Fibroblast of peridontal ligament (primary cell): Measurements from ENCODE around the gene LMNA.
A peak's percentile ranks its signal among the peaks of the same experiment; 100 is the strongest.

Source experiments
- DNase-seq: peaks from one replicate; pipeline ENCODE4 v3.0.0-alpha.2; 2010; ENCODE audit errors: extremely low read depth

Gene LMNA

DNA sequence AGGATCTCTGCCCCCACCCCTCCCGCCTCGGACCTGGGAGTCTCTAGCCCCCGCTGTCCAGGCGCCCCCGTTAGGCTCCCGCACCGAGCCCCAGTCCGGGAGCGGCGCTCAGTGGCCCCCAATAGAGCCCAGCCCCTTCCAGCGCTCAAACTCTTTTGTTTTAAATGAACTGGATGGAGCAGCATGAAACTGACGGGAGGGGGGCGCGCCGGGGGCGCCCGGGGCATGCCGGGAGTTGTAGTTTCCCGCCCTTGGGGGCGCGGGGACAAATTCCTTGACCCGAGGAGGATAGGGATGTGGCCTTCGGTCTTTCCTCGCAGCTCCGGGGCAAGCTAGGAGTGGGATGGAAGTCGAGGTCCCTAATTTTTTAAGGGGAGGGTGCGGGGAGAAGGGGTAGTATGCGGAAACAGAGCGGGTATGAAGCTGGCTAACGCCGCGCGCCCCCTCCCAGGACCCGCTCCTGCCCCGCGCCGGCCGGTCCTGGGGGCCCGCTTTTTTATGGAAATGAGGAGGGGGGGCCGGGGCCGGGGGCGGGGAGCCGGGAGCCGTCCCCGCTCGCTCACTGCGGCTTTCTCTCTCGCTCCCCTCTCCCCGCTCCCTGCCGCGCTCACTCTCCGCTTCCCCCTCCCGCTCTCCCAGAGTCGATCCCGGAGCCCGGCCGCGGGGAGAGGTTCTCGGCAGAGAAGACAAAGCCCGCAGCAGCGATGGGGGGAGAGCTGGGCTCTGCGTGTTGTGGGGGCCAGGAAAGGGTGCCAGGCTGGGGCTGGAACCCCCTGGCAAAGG lies 32.0 kb upstream of the LMNA start, which contains the start of gene MEX3A:
Gene MEX3A, minus strand, starts transcription at position 157 of the 783 bp plus-strand sequence. CDS start 467 bp downstream, outside the sequence.
- peak; percentile 56 for DNase-seq

DNA sequence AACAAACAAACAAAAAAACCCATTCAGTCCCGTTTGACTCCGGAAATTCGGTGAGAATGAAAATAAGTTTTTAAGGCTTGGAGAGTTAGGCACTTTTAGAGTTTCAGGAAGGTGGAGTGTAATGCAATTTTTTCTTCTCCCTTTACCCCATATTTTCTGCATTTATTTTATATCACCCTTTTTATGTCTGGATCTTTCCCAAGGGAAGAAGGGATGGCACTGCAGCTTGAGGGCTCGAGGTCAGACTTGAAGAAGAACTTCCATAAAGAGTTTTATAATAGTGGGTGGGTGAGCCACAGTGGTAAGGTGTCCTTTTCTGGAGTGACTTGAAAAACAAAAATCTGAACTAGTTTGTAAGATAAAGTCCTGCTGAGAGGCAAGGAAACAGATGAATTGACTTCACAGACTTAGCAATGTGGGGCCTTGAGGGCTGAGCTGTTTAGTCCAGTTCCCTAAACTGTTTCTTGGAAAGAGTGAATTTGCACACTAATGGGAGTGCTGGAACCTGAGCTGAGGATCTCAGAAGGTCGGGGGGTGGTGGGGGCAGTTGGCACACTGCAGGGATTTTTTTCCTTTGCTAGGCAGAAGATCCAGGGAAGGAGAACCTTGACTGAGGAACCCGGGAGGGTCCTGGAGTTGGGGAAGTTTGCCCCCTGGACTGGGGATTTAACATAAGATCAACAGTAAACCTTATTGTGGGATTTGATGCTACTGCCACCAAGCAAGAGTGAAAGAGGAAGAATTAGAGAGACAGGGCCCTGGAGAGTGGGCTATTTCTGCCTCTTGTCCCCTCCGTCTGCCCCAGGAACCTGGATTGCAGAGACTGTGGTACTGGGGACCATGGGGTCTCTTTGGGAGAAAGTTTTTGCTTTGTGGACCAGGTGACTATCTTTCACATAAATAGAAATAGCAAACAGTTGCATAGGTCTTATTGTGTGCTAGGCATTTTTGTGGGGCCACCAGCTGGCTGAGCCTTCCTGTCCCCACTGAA lies 30.4 kb upstream of the LMNA start:
- DNase-seq = no peak

DNA sequence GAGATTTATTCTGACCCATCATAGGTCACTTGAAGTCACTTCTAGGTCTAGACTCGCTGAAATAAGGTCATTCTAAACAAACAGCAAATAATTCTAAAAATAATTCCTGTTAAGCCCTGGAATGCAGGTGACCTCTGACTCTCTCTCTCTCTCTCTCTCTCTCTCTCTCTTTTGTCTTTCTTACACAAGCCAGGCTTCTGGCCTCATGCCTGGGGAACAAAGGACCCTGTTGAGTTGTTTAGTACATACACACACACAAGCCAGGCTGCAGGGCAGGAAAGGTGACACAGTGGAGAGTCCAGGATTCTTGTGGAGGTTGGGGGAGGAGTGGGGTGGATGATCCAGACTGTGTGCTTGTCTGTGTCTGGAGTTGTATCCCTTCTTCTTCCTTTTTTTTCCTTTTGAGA lies 28.3 kb upstream of the LMNA start:
- DNase-seq = no peak

DNA sequence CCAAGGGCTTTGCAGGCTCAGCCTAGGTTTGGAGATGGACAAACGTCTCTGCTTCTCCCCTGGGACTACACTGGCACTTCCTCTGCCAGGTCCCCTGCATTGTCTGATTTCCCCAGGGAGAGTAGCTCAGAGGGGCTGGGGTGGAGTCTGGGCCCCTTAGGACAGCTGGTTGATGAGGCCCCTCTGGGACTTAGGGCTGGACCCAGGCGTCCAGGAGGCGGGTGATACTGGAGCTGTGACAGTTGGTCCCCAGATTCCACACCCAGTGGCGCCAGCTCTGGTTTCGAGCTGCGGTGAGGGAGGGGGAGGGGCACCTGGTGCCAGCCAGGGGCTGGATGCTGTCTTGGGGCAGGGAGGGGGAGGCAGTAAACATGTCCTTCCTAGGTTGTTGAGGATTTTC lies 24.8 kb upstream of the LMNA start:
- no peak for DNase-seq

DNA sequence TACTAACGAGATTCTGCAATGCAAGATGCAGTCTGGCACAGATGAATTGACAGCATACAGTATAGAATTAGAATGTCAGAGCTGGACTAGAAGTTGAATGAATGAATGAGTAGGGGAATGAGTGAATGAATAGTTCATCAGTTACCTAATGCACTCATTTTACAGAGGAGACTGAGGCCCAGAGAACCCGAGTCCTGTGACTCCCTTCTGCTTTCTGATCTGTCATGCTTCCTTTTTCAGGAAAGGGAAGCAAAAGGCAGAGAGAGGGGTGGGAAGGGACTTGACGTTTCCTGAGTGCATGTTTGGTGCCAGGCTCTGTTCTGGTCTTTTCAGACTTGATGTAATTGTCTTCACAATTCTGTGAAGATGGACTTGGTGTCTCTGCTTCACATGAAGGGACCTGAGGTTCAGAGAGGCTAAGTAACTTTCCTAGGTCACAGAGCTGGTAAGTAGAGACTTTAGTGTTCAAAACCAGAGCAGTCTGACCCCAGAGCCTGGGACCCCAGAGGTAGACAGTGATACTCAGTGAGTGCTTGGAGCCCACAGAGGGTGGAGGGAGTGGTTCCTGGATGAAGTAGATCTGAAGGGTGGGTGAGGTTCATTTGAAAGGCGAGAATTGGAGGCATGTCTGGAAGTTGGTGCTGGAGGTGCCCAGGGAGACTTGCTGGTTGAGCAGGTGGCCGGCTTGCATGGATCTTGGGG lies 24.2 kb upstream of the LMNA start:
- DNase-seq = no peak

DNA sequence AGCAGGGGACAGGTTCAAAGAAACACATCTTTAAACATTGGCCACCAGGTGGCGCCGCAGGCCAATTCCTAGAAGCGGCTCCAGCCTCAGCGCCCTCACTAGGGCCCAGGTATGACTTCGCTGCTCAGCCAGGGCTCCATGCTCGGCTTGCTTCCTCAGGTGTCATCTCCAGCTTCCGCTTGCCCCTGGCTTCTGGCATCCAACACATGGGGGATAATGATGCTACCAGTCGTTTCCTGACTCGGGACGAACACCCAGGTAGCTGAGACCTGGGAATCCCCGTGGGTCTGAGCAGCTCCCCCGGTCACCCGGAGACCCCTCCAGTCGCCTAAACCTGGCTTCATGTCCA lies 23.7 kb upstream of the LMNA start:
- DNase-seq = peak; percentile 79

DNA sequence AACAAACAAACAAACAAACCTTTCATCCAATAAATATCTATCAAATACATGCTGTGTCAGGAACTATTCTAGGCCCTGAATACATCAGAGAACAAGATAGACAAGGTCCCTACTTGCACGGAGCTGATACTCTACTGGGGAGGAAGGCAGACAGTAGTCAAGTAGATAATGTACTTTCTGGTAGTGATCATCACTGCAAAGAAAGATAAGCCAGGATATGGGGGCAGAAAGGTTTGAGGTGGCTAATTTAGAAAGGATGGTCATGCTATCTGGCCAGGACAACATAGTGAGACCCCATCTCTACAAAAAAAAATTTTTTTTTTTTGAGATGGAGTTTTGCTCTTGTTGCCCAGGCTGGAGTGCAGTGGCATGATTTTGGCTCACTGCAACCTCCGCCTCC lies 22.9 kb upstream of the LMNA start:
- DNase-seq = no peak

DNA sequence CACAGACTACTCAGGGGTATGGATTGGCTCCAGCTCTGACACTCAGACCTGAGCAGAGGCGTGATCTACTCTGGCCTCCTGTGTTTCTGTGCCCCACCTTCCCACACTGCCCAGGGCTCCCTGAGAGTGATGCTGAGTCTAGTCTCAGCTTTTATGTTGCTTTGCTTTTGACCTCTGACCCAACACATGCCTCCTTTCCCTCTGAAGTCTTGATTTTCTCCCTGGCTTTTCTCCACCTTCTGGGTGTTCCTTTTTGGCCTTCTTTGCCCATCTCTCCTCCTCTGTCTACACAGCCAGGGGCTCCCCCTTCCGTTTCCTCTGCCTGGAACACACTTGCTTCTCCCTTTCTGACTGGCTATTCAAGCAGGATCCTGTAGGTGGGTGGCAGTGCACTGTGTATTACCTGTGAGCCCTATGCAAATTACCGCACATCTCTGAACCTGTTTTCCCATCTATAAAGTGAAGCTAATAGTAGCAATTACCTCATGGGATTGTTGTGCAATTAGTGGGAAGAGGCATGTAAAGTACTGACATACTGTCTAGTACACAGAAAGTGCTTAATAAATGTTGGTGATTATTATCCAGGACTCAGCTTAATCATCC lies 18.5 kb upstream of the LMNA start:
- DNase-seq = peak; percentile 32

DNA sequence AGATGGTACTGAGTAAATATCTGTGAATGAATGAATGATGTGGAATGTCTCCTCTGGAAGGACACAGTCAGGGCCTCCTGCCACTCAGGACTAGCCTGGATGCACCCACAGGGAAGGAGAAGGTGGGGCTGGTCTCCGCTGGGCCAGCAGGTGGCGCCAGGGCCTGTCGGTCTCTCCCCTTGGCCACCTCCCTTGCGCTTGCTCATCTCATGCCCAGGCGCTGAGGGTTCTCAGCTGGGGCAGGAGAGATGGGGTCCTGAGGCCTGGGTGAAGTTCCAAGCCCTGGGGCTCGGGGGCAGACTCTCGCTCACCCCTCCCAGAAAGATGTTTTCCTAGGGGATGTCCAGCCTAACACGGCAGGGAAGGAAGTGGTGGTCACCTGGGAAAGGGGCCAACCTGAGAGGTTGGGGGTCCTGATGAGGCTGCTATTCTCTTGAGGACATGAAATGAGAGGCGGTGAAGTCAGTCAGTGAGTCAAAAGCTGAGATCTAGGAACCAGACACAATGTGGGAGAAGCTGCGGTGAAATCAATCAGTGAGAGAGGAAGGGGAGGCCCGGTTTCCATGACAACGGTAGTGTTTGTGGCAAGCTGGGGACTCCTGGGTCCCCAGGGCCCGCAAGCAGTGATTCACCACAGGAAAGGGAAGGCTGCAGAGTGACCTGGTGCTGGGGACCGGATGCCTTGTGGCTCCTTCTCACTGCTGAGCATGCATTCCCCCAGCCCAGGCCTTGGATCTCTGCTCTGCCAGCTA lies 17.7 kb upstream of the LMNA start:
- DNase-seq = peak; percentile 83

DNA sequence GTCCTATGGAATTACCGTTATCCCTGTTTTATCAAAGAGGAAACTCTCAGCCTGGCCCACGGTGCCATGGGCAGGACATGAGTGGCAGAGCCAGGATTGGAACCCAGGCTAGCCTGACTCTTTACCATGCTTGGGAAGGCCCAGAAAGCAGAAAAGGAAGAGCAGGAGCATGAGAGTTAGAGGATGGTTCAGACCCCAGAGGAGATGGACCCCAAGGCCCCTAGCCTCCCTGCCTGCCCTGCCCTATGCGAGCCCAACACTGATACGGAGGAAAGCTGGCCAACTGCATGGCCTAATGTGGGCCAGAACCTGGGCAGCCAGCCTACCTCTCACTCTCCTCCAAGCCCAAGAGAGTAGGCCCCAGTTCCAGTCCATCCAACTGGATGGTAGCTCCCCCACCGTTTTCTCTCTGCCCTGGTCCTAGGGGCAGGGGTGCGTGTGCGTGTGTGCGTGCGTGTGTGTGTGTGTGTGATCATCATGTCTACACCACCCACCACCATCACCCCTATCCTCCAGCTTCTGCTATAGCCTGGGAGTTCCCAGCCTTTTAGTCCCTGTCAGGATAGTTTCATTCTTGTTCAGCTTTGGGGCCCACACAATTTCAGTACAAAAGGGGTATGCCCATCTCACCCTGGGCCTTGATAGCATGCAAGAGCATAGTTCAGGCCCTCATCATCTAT lies 16.9 kb upstream of the LMNA start:
- no peak for DNase-seq

DNA sequence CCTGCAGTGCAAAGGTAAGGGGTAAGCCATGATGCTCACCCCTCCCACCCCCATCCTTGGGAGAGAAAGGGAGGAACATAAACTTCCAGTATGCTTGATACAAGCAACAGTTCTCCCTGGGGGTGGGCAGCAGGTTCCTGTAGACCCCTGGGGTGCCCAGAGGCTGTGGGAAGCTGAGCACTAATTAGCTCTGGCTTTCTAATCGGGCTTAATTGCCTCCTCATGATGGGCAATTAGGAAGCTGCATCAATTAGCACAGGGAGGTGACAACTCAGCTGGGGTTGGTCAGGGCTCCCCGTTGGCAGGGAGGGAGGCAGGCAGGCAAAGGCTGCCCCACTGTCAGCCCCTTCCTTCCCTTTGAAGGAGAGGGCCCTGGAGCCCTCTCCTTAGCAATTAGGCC lies 15.7 kb upstream of the LMNA start:
- DNase-seq = no peak

DNA sequence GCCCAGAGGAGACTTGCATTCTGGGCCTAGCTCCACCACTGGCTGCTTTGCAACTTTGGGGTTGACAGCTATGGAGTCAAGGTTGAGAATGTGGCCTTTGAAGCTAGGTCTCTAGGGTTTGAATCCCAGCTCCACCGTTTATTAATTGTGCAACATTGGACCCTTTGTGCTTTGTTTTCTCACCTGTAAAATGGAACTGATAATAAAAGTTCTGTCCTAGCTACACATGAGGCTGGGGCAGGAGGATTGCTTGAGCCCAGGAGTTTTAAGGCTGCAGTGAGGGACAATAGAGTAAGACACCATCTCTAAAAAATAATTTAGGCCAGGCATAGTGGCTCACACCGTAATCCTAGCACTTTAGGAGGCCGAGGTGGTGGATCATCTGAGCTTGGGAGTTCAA lies 15.2 kb upstream of the LMNA start:
- no peak for DNase-seq

DNA sequence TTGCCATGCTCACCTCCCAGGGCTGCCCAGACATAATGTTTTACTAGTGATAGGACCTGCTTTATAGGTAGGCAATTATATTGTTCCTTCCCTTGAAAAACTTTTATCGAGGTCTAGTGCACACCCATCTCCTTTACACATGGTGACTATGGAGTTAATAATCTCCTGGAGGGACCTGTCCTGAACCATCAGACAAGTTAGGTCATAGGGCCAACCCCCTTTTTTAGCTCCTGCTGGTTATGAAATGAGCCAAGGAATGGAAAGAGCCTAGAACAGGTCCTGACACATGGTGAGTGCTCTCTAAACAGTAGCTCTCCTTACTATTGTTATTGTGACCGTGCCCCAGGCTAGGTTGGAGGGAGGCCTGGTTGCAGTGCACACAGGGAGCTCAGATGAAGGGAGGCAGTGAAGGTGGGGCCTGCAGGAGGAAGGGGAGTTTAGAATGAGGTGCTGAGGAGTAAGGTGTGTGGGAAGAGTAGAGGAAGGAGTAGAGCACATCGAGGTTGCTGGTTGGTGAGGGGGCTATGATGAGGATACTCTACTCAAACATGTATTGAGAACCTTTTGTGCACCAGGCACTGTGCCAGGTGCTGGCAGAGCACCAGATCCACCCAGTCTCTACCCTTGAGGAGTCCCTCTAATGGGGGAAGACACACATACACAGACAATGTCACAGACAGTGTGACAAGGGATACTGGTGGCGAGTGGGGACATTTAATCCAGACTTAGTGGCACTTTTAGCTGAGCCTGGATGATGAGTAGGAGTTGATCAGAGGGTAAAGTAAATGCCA lies 14.1 kb upstream of the LMNA start:
- no peak for DNase-seq

DNA sequence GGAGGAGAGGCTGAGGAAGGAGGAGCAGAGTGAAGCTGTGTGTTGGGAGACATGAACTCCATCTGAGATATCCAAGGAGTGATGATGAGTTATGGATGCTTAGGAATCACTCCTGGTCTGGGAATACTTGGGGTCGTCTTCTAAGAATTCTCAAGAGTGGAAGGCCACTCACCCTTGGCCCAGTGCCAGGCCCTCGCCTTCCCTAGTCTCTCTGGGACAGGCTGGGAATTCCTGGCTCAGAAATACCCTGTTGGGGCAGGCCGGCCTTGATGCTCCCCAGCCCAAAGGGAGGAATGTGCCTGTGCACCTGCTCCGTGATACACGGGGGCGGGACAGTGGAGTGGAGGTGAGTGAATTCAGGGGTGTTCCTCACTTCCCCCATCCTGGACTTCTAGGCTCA lies 12.6 kb upstream of the LMNA start:
- DNase-seq = no peak

DNA sequence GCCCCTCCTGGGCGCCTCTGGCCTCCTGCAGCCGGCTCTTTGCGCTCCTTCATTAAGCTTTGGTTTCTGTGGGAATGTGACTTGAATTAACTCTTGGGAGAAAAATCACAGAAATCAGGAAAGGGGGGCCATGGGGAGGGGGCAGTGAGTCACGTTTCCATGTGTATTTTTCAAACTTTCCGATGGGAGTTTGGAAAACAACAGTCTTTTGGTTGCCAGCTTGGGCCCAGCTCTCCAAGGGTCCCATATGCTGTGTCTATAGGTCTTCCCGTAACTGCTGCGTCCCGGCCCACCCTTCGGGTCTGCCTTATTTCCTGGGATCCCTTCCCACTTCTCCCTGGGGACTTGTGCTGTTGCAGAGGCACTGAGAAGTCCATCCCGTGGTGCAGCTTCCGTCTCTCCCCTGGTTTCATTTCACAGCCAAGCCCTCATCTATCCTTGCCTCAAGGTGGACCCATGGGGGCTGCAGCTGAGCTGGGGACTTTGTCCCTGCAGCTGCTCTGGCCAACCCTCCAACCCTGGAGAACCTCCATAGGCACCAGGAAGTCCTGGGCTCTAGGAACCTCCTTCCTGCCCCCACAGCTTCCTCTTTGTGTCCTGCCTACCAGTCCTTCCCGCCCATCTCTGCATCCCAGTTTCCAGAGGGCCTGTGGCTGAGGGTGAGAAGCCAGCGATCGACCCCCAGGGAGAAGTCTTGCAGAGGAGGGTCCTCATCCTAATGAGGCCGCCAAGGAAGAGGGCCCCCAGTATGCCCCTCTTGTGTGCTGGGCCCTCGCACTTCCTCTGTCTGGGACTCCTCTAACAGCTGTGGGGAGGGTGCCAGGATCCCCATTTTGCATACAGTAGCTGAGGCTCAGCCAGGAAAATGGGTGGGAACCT lies 11.6 kb upstream of the LMNA start:
- peak; percentile 88 for DNase-seq

DNA sequence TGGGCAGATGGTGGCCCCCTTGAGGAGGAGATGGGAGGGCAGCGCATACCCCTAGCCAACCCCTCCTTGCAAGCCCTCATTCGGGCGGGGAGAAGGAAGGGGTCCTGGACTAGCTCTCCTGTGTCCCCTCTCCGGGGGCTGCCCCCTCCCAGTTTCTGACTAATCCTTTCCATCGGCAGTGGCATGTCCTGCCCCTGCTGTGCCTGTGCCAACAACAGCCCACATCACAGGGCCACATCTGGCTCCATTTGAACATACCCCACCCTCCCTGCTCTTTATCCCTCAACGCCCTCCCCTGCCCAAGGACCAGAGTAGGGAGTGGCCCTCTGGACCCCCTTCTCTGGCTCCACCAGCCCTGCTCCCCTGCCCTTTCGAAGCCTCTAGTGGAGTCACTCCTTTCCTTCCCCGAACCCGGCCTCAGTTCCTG lies 11.0 kb upstream of the LMNA start:
- peak; percentile 88 for DNase-seq

DNA sequence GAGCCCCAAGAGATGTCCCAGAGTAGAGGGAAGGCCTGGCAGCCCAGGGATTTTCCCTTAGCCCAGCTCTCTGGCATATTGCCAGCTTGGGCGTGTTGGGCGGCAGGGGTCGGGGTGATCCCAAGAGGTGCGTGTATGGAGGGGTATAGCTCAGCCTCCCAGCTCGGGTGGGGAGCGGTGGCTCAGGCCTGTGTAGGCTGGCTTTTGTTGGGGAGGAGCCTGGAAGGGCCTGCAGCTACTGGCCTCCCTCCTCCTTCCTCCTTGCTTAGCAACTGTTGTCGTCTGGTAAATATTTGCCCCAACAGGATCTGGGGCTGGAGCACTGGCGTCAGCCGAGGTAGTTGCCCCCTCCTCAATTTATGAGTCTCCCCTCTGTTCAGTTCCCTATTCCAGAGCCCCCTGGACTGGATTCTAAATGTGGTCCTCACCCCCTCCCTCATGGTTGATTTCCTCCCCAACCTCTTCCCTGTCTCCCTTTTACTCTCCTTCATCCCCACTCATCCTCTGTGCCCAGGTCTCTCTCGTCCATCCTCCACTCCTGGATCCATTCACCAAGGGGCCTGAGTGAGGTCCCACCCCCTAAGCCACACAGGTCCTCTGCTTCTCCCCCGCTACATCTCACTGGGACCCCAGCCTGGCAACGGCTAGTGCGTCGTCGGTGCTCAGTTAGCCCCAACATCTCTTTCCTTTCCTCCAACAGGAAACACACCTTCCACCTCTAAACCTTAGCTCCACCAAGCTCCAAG lies 10.3 kb upstream of the LMNA start:
- peak; percentile 92 for DNase-seq
